AG04449 (cell line): ENCODE results near the gene KITLG.

ENCODE experiments used
- CTCF ChIA-PET: fragments of 350-600 bp; formaldehyde crosslinking; extraction: SDS; loops from one replicate; lab custom pipeline; 2021; ENCODE audit warnings: antibody characterized with exemption; lab: Yijun Ruan, JAX
- POLR2A ChIA-PET: fragments of 400-600, 350-600 bp; formaldehyde crosslinking; extraction: SDS; loops from one replicate; lab custom pipeline; 2020; ENCODE audit warnings: antibody characterized with exemption, inconsistent platforms; lab: Yijun Ruan, JAX
- DNase-seq: peaks from one replicate; pipeline ENCODE4 v3.0.0-alpha.2; 2010; ENCODE audit warnings: low read depth, low spot score
- H3K4me3 ChIP-seq: 2 replicates; pipeline ENCODE4 v1.5.1; 2011; ENCODE audit warnings: low read depth, mild to moderate bottlenecking, control low read depth, low read length
- CTCF ChIP-seq: IDR thresholded peaks from one replicate; pipeline ENCODE4 v1.5.1; 2011; ENCODE audit warnings: mild to moderate bottlenecking, moderate library complexity, low read length, control low read depth, inconsistent platforms; ENCODE audit not compliant: insufficient read depth; ENCODE audit errors: missing control alignments

KITLG gene

GRCh38 chr12:88458327-88458726 is 121.9 kb downstream of the KITLG start:
- ChIA-PET POLR2A (no interaction called here), CTCF (no interaction called here)
- H3K4me3 ChIP-seq: no peak overlapping the region
- DNase-seq: no peak
- no peak for TF ChIP-seq CTCF

- CTCF ChIA-PET: interaction anchor here (1.2 kb wide), 1 partner anchor 58 kb away, joined by 3 read pairs; no protein-coding TSS in a partner anchor
- no peak for TF ChIP-seq CTCF
- DNase-seq: no peak
- POLR2A ChIA-PET: no interaction called here
- no peak overlapping the region for H3K4me3 ChIP-seq
Measured at GRCh38 chr12:88453323-88453722, 126.9 kb downstream of the KITLG start.

- no peak overlapping the region for H3K4me3 ChIP-seq
- no peak for DNase-seq
- ChIA-PET POLR2A (no interaction called here), CTCF (no interaction called here)
- TF ChIP-seq CTCF: no peak
Measured at GRCh38 chr12:88451205-88451604, 129.1 kb downstream of the KITLG start.

- POLR2A ChIA-PET: no interaction called here
- no peak for TF ChIP-seq CTCF
- no peak overlapping the region for H3K4me3 ChIP-seq
- CTCF ChIA-PET: no interaction called here
- no peak for DNase-seq
Measured at GRCh38 chr12:88450136-88450535, 130.1 kb downstream of the KITLG start.

DNA sequence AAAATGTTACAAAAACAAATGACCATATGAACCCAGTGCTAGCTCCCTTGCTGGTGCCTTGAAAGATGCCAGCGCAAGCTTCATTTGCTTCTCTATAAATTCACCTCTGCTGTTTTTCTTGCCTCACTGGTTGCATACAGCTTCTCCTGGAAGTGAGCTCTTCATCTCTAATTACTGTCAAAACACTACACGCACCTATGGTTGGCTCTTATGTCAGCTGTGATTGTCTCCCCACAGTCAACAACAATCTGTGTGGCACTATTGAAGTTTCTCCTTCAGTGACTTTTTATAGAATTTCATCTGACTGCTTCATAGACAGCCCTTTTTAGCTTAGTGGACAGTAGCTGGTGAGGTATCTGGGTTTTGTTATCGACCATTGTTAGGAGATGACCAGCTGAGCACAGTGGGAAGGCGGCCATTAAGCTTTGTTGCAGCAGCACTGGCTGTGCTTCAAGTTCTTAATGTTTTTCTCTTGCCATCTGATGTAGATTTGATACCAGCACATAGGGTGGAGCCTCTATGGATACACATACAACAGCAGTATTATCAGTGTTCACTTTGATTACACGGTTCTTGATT is 131.8 kb downstream of the KITLG start:
- no peak overlapping the region for H3K4me3 ChIP-seq
- DNase-seq: no peak
- ChIA-PET POLR2A (no interaction called here), CTCF (no interaction called here)
- TF ChIP-seq CTCF: no peak

- TF ChIP-seq CTCF: no peak
- CTCF ChIA-PET: interaction anchor here (0.8 kb wide), 1 partner anchor 188 kb away, joined by 3 read pairs; no protein-coding TSS in a partner anchor
- H3K4me3 ChIP-seq: no peak overlapping the region
- POLR2A ChIA-PET: no interaction called here
- no peak for DNase-seq
Measured at GRCh38 chr12:88445705-88446394, 134.4 kb downstream of the KITLG start.
